Ishikawa (cell line): ENCODE measurements around the gene ZSCAN5C.

Experiments used
- CEBPB ChIP-seq: IDR thresholded peaks from 2 replicates; pipeline ENCODE4 v1.6.1; 2012
- EGR1 ChIP-seq: IDR thresholded peaks from 2 replicates; pipeline ENCODE4 v1.6.1; 2012
- EP300 ChIP-seq: IDR thresholded peaks from 2 replicates; pipeline ENCODE4 v1.6.1; 2012; ENCODE audit warnings: borderline replicate concordance
- FOXM1 ChIP-seq: IDR thresholded peaks from 2 replicates; pipeline ENCODE4 v1.6.1; 2012; ENCODE audit warnings: low read depth, borderline replicate concordance
- NFIC ChIP-seq: IDR thresholded peaks from 2 replicates; pipeline ENCODE4 v1.6.1; 2012
- TCF12 ChIP-seq: IDR thresholded peaks from 2 replicates; pipeline ENCODE4 v1.6.1; 2012; ENCODE audit warnings: low read depth
- TEAD4 ChIP-seq: IDR thresholded peaks from 2 replicates; pipeline ENCODE4 v1.6.1; 2012
- ZBTB7A ChIP-seq: IDR thresholded peaks from 2 replicates; pipeline ENCODE4 v1.6.1; 2012; ENCODE audit warnings: low read depth
- TF ChIP-seq, protein P1 (sequence below): IDR thresholded peaks from 2 replicates; pipeline ENCODE4 v1.6.1; 2012
- TF ChIP-seq, protein P2 (sequence below): IDR thresholded peaks from 2 replicates; pipeline ENCODE4 v1.6.1; 2012; ENCODE audit warnings: low read depth, mild to moderate bottlenecking

DNA sequence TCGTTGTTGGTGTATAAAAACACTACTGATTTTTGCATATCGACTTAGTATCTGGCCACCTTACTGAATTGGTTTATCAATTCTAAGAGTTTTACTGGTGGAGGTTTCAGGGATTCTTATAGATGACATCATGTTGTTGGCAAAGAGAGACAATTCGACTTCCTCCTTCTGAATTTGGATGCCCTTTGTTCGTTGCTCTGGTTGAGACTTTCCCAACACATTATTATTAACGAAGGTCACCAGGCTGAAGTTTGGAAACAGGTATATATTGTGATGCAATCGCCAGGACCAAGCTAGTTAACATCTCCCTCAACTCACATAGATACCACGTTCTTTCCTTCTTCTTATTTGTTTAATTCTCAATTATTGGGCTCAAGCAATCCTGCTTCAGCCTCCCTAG, 2.4 kb upstream of the ZSCAN5C start:
- no peak for TF ChIP-seq EP300
- no peak for TF ChIP-seq NFIC
- no peak for TF ChIP-seq FOXM1
- TF ChIP-seq, protein P1, sequence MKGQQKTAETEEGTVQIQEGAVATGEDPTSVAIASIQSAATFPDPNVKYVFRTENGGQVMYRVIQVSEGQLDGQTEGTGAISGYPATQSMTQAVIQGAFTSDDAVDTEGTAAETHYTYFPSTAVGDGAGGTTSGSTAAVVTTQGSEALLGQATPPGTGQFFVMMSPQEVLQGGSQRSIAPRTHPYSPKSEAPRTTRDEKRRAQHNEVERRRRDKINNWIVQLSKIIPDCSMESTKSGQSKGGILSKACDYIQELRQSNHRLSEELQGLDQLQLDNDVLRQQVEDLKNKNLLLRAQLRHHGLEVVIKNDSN = no peak
- TF ChIP-seq ZBTB7A = no peak
- TF ChIP-seq TEAD4 = no peak
- no peak for TF ChIP-seq CEBPB
- no peak for TF ChIP-seq EGR1
- TF ChIP-seq TCF12 = no peak
- TF ChIP-seq, protein P2, sequence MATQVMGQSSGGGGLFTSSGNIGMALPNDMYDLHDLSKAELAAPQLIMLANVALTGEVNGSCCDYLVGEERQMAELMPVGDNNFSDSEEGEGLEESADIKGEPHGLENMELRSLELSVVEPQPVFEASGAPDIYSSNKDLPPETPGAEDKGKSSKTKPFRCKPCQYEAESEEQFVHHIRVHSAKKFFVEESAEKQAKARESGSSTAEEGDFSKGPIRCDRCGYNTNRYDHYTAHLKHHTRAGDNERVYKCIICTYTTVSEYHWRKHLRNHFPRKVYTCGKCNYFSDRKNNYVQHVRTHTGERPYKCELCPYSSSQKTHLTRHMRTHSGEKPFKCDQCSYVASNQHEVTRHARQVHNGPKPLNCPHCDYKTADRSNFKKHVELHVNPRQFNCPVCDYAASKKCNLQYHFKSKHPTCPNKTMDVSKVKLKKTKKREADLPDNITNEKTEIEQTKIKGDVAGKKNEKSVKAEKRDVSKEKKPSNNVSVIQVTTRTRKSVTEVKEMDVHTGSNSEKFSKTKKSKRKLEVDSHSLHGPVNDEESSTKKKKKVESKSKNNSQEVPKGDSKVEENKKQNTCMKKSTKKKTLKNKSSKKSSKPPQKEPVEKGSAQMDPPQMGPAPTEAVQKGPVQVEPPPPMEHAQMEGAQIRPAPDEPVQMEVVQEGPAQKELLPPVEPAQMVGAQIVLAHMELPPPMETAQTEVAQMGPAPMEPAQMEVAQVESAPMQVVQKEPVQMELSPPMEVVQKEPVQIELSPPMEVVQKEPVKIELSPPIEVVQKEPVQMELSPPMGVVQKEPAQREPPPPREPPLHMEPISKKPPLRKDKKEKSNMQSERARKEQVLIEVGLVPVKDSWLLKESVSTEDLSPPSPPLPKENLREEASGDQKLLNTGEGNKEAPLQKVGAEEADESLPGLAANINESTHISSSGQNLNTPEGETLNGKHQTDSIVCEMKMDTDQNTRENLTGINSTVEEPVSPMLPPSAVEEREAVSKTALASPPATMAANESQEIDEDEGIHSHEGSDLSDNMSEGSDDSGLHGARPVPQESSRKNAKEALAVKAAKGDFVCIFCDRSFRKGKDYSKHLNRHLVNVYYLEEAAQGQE = no peak
